ENCODE data around the gene UBE2O.

Gene UBE2O

DNA sequence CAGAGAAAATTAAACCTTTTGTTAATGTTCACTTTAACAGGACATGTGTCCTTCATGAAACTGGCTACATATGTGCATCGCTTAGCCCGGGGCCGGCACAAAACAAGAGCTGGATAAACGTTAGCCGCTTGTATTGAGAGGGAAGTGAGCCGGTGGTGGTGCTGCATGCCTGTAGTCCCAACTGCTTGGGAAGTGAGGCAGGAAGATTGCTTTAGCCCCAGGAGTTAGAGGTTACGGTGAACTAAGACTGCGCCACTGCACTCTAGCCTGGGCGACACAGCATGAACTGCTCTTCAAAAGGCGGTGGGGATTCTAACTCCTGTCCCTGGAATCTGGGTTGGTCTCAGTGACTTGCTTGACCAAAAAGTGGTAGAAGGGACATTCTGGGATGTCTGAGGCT is 83.6 kb downstream of the UBE2O start:
- TF ChIP-seq GATA2 (IDR thresholded peaks at IDR 0.05; ENCODE audit: low read depth, low read length) (no peak), GATA3 (IDR thresholded peaks at IDR 0.05; ENCODE audit: low read depth, low read length) (no peak)

DNA sequence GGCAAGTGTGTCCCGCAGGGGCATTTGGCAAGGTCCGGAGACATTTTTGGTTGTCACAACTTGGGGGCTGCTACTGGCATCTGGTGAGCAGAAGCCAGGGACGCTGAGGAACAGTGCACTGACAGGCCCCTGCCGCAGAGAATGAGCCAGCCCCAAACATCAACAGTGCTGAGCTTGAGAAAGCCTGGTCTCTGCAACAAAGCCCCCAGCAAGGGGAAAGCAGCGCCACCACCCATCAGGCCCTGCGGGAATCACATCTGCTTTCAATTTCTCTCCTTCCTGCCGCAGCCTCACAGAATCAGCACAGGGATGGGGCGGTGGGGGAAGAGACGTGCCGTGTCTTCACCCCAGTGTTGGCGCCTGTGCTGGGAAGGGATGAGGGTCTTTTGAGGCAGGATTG is 84.4 kb downstream of the UBE2O start:
- TF ChIP-seq GATA3 (IDR thresholded peaks at IDR 0.05; ENCODE audit: low read depth, low read length), result no peak
- TF ChIP-seq GATA2 (IDR thresholded peaks at IDR 0.05; ENCODE audit: low read depth, low read length), result no peak

DNA sequence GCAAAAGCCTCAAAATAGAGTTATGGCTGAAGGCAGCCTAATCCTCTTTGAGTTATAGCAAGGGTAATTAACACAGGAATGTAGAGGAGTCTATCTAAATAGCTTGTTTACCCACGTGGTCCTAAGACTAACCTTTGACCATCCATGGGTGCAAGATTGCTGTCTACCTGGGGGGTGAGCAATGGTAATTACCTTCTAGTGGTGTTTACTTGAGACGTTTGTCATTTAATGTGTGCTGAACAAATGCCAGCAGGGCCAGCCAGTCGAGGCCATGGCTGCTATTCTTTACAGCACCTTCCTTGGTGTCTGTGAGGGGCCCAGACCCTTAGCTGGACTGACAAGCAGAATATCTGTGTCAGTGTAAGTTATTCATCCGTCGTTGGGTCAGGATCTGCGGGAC is 85.3 kb downstream of the UBE2O start:
- no peak for TF ChIP-seq GATA3 (IDR thresholded peaks at IDR 0.05; ENCODE audit: low read depth, low read length)

DNA sequence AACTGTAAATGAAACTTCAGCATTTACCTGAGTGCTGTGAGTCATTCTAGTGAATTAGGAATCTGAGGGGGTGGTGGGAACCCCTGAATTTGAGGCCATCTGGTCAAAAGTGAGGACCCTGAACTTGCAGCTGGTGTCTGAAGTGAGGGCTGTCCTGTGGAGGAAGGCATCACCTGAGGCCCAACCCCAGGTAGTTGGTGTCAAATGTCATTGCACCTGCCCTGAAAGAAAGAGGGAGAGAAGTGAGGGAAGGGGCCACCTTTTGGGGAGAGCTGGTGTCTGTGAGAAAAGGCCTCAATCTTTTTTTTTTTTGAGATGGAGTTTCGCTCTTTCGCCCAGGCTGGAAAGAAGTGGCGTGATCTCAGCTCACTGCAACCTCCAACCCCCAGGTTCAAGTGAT is 86.7 kb downstream of the UBE2O start:
- no peak for TF ChIP-seq GATA3 (IDR thresholded peaks at IDR 0.05; ENCODE audit: low read depth, low read length)
- TF ChIP-seq GATA2 (IDR thresholded peaks at IDR 0.05; ENCODE audit: low read depth, low read length), result no peak

DNA sequence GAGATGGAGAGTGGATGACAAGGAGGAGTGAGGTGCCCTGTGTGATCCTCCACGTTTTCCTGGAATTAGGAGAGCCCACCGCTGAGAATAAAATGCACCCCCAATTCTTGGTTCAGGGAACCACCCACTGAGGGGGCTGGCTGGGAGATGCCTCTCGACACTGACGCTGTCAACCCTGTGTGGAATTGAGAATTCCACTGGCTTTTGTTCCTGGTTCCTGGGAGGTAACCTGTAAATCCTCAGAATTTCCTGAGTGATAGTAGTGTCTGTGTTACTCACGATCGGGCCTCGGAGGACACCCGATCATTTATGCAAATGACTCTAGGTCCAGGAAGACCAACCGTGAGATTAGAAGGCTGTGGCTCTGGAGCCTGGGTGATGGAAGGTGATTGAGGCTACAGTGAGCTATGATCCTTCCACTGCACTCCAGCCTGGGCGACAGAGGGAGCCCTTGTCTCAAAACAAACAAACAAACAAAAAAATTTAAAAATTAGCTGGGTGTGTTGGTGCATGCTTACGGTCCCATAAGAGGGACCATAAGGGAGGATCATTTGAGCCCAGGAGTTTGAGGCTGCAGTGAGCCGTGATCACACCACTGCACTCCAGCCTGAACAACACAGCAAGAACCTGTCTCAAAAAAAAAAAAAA is 87.6 kb downstream of the UBE2O start:
- no peak for TF ChIP-seq GATA3 (IDR thresholded peaks at IDR 0.05; ENCODE audit: low read depth, low read length)
- no peak for TF ChIP-seq GATA2 (IDR thresholded peaks at IDR 0.05; ENCODE audit: low read depth, low read length)

DNA sequence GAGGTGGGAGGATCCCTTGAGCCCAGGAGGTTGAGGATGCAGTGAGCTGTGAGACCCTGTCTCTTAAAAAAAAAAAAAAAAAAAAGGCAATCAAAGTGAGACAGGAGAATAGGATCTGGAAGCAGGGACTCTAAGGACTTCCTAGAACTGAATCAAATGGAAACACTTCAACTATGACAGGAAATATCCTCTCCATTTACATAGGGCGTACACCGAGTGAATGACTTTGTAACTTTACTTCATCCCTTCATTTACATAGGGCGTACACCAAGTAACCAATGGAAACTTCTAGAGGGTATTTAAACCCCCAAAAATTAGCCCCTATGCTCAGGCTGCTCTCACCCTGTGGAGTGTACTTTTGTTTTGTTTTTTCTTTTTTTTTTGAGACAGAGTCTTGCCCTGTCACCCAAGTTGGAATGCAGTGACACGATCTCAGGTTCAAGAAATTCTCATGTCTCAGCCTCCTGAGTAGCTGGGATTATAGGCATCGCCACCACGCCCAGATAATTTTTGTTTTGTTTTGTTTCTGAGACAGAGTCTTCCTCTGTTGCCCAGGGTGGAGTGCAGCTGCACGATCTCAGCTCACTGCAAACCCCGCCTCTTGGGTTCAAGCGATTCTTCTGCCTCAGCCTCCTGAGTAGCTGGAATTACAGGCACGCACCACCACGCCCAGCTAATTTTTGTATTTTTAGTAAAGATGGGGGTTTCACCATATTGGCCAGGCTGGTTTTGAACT is 89.7 kb downstream of the UBE2O start:
- TF ChIP-seq GATA3 (IDR thresholded peaks at IDR 0.05; ENCODE audit: low read depth, low read length) (no peak), GATA2 (IDR thresholded peaks at IDR 0.05; ENCODE audit: low read depth, low read length) (no peak)

DNA sequence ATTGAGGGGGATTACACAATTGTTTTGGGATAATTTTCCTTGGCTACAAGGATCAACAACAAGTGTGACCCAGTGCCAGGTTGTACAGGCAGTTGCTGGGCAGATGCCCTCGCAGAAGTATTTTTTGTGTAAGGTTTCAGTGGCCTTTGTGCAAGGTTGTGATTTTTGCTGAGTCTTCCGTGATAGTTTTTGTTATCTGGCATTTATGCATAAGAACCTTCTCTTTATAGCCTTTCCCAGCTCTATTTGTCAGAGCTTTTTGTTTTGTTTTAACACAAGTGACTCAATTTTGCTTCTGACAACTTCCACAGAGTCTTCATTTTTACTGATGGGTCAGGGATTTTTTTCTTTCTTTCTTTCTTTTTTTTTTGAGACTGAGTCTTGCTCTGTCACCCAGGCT is 92.5 kb downstream of the UBE2O start:
- no peak for TF ChIP-seq GATA2 (IDR thresholded peaks at IDR 0.05; ENCODE audit: low read depth, low read length)
- no peak for TF ChIP-seq GATA3 (IDR thresholded peaks at IDR 0.05; ENCODE audit: low read depth, low read length)

DNA sequence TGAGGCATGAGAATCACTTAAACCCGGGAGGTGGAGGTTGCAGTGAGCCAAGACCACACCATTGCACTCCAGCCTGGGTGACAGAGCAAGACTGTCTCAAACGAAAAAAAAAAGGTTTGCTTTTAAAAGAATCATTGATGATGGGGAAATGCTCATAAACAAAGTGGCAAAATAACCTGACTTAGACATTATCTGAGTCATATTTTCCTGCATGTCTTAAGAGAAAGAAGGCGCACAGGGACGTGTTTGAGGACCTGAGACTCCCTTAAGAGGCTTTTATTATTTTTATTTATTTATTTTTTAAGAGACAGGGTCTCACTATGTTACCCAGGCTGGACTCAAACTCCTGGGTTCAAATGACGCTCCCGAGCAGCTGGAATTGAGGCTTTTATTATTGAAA is 93.6 kb downstream of the UBE2O start:
- TF ChIP-seq GATA3 (IDR thresholded peaks at IDR 0.05; ENCODE audit: low read depth, low read length) (no peak), GATA2 (IDR thresholded peaks at IDR 0.05; ENCODE audit: low read depth, low read length) (no peak)

DNA sequence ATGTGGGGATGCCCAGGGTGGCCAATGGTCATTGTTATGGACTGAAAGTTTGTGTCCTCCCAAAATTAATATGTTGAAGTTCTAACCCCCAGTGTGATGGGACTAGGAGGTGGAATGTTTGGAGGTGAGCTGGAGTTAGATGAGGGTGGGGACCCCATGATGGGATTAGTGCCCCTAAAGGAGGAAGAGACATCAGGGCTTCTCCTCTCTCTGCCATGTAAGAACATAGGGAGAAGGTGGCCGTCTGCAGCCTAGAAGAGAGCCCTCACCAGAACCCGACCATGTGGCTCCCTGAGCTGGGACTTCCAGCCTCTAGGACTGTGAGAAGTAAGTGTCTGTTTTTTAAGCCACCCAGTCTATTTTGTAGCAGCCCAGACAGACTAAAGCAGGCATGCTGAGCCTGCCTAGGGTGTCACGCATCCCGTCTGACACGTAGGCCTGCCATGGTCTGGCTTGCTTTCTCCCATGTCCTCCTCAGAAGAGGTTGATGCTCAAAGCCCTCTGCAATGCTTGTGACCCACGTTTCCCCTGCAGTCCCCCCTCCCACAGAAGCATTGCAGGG is 95.3 kb downstream of the UBE2O start:
- no peak for TF ChIP-seq GATA2 (IDR thresholded peaks at IDR 0.05; ENCODE audit: low read depth, low read length)
- no peak for TF ChIP-seq GATA3 (IDR thresholded peaks at IDR 0.05; ENCODE audit: low read depth, low read length)

DNA sequence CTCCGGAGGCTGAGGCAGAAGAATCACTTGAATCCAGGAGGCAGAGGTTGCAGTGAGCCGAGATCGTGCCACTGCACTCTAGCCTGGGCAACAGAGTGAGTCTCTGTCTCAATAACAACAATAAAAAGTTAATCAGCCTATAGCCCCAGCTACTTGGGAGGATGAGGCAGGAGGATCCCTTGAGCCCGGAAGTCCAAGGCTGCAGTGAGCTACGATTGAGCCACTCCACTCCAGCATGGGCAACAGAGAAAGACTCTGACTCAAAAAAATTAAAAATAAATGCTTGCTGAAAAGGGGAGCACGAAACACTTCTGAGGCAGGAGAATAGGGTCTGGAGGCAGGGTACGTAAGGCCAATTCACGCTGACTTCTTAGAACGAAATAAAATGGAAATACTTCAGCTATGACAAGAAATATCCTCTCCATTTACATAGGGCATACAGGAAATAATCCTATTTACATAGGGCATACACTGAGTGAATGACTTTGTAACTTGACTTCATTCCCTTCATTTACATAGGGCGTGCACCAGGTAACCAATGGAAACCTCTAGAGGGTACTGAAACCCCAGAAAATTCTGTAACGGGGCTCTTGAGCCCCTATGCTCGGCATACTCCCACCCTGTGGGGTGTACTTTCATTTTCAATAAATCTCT is 96.0 kb downstream of the UBE2O start:
- TF ChIP-seq GATA2 (IDR thresholded peaks at IDR 0.05; ENCODE audit: low read depth, low read length) (no peak), GATA3 (IDR thresholded peaks at IDR 0.05; ENCODE audit: low read depth, low read length) (no peak)

DNA sequence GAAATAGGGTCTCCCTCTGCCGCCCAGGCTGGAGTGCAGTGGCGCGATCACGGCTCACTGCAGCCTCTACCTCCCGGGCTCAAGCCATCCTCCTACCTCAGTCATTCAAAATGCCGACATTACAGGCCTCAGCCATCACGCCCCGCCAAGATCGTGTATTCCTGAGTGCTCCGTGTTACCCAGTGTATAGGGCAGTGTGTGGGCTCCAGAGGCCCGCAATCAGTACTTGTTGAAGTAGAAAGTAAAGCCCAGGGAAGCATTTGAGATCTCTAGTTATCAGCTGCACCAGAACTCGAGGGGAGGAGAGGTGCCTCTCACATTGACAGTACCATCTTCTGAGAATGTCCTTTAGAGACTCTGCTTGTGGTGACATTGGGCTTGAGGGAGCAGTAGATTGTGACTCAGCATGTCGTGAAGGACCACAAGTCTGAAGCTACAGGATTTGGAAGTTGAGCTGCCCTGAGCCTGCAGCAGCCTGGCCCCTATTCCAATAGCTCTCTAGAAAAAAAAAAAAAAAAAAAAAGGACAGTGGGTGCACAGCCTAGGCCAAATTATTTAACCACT is 98.1 kb downstream of the UBE2O start:
- no peak for TF ChIP-seq GATA2 (IDR thresholded peaks at IDR 0.05; ENCODE audit: low read depth, low read length)
- no peak for TF ChIP-seq GATA3 (IDR thresholded peaks at IDR 0.05; ENCODE audit: low read depth, low read length)

DNA sequence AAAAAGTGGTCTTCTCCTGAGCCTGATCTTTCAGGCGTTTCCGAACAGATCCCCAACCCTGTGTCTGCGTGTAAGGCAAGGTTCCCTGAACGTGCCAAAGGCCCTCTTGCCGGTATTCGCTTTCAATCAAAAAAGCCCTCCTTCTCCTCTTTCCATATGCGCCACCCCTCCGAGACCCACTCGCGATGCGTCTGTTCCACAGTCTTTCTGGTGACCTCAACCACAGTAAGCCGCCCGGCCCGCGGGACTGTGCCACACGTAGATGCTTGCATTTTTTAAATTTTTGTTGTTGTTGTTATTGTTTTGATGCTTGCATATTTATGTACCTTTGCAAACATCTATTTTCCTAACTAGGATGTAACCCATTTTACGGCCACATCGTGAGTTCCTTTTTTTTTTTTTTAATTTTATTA is 98.6 kb downstream of the UBE2O start:
- TF ChIP-seq GATA2 (IDR thresholded peaks at IDR 0.05; ENCODE audit: low read depth, low read length) (no peak), GATA3 (IDR thresholded peaks at IDR 0.05; ENCODE audit: low read depth, low read length) (no peak)

DNA sequence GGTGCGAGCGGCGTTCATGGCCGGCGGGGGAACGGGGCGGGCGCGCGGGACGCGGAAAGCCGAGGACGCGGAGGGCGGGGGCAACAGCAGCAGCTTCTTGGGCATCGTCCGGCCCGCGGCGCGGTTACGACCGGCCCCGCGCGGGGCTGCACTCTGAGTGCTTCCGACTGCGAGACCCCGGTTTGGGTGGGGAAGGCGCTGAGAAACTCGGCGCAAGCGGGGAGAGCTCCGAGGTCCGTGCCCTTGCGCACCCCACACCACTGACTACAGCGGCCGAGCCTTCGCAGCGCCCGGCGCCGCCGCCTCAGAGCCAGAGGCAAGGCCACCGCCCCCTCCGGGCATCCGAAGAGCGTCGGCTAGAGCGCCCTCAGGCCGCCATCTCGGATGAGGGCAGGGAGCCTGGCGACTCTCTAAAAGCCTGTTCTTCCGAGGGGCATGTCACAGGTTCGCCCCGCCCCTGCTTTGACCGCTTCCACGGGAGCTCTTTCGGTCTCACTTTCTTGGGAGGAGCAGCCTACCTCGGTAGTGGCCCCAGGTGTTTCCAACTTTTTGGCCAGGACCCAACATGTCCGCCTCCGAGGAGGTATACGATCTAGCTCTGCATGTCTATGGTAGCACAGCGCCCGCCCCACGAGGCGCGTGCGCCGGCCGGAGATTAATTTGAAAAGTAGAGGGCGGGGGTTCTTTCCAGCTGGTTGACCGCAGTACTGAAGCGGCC is 99.2 kb downstream of the UBE2O start, which contains the start of gene PRPSAP1:
PRPSAP1 (minus strand) TSS at position 318 of the 718 bp plus-strand sequence; CDS start at position 105, 213 bp downstream.
- no peak for TF ChIP-seq GATA3 (IDR thresholded peaks at IDR 0.05; ENCODE audit: low read depth, low read length)
- TF ChIP-seq GATA2 (IDR thresholded peaks at IDR 0.05; ENCODE audit: low read depth, low read length), result peak; percentile 27; the same call in 1 of the 2 replicates
